Measurements from ENCODE around the gene PLEKHO1.
A peak's percentile ranks its signal among the peaks of the same experiment; 100 is the strongest.

Gene PLEKHO1

GRCh38 chr1:150156868-150157603, 7.3 kb downstream of the PLEKHO1 start:
- TF ChIP-seq GATA2 (IDR thresholded peaks at IDR 0.05; ENCODE audit: low read depth, low read length): no peak
- TF ChIP-seq GATA3 (IDR thresholded peaks at IDR 0.05; ENCODE audit: low read depth, low read length): no peak

GRCh38 chr1:150159550-150159949, 9.8 kb downstream of the PLEKHO1 start:
- TF ChIP-seq GATA3 (IDR thresholded peaks at IDR 0.05; ENCODE audit: low read depth, low read length) (no peak), GATA2 (IDR thresholded peaks at IDR 0.05; ENCODE audit: low read depth, low read length) (no peak)

- TF ChIP-seq GATA3 (IDR thresholded peaks at IDR 0.05; ENCODE audit: low read depth, low read length) (no peak), GATA2 (IDR thresholded peaks at IDR 0.05; ENCODE audit: low read depth, low read length) (no peak)
Measured at GRCh38 chr1:150160964-150161621, 11.4 kb downstream of the PLEKHO1 start.

GRCh38 chr1:150161747-150162581, 12.2 kb downstream of the PLEKHO1 start:
- TF ChIP-seq GATA3 (IDR thresholded peaks at IDR 0.05; ENCODE audit: low read depth, low read length) (no peak), GATA2 (IDR thresholded peaks at IDR 0.05; ENCODE audit: low read depth, low read length) (no peak)

GRCh38 chr1:150162582-150162861, 12.8 kb downstream of the PLEKHO1 start:
- TF ChIP-seq GATA3 (IDR thresholded peaks at IDR 0.05; ENCODE audit: low read depth, low read length) (no peak), GATA2 (IDR thresholded peaks at IDR 0.05; ENCODE audit: low read depth, low read length) (no peak)

- TF ChIP-seq GATA2 (IDR thresholded peaks at IDR 0.05; ENCODE audit: low read depth, low read length) (no peak), GATA3 (IDR thresholded peaks at IDR 0.05; ENCODE audit: low read depth, low read length) (no peak)
Measured at GRCh38 chr1:150162862-150163706, 13.4 kb downstream of the PLEKHO1 start.

GRCh38 chr1:150164224-150164623, 14.5 kb downstream of the PLEKHO1 start:
- TF ChIP-seq GATA3 (IDR thresholded peaks at IDR 0.05; ENCODE audit: low read depth, low read length) (no peak), GATA2 (IDR thresholded peaks at IDR 0.05; ENCODE audit: low read depth, low read length) (no peak)

- TF ChIP-seq GATA3 (IDR thresholded peaks at IDR 0.05; ENCODE audit: low read depth, low read length): no peak
- no peak for TF ChIP-seq GATA2 (IDR thresholded peaks at IDR 0.05; ENCODE audit: low read depth, low read length)
Measured at GRCh38 chr1:150164779-150165178, 15.1 kb downstream of the PLEKHO1 start.

- no peak for TF ChIP-seq GATA3 (IDR thresholded peaks at IDR 0.05; ENCODE audit: low read depth, low read length)
- TF ChIP-seq GATA2 (IDR thresholded peaks at IDR 0.05; ENCODE audit: low read depth, low read length): no peak
Measured at GRCh38 chr1:150165622-150166612, 16.2 kb downstream of the PLEKHO1 start.

GRCh38 chr1:150168960-150169601, 19.4 kb downstream of the PLEKHO1 start:
- TF ChIP-seq GATA3 (IDR thresholded peaks at IDR 0.05; ENCODE audit: low read depth, low read length): no peak
- TF ChIP-seq GATA2 (IDR thresholded peaks at IDR 0.05; ENCODE audit: low read depth, low read length): 0 out of 2 replicates have a peak, but pooled peaks have one; percentile 21

- TF ChIP-seq GATA2 (IDR thresholded peaks at IDR 0.05; ENCODE audit: low read depth, low read length) (no peak), GATA3 (IDR thresholded peaks at IDR 0.05; ENCODE audit: low read depth, low read length) (no peak)
Measured at GRCh38 chr1:150171801-150172200, 22.1 kb downstream of the PLEKHO1 start.

- TF ChIP-seq GATA3 (IDR thresholded peaks at IDR 0.05; ENCODE audit: low read depth, low read length) (no peak), GATA2 (IDR thresholded peaks at IDR 0.05; ENCODE audit: low read depth, low read length) (no peak)
Measured at GRCh38 chr1:150173141-150173585, 23.4 kb downstream of the PLEKHO1 start.

Data from SH-SY5Y (cell line).